GM19351 (cell line): ENCODE results near the gene CACNA1B.
"Not testable (repeated sequence)": the region's sequence is repeated elsewhere in the genome, so short reads cannot be mapped to it uniquely, and the experiment has no call there.

Source experiments
- ATAC-seq: cut with Tn5 transposase; IDR thresholded peaks from one replicate; pipeline ENCODE4 v1.9.1; 2021; ENCODE audit warnings: mild to moderate bottlenecking, moderate library complexity; ENCODE audit not compliant: unreplicated experiment

The CACNA1B gene

GRCh38 chr9:138111607-138112006 is 234.0 kb downstream of the CACNA1B start:
- ATAC-seq = no peak

GRCh38 chr9:138112090-138112748 is 234.6 kb downstream of the CACNA1B start:
- ATAC-seq = no peak

- no peak for ATAC-seq
These were observed 235.4 kb downstream of the CACNA1B start for GRCh38 chr9:138112791-138113600.

- not testable (repeated sequence) for ATAC-seq
These were observed 236.2 kb downstream of the CACNA1B start for GRCh38 chr9:138113701-138114325.

GRCh38 chr9:138114501-138115245 is 237.1 kb downstream of the CACNA1B start:
- ATAC-seq = no peak

GRCh38 chr9:138115506-138115905 is 237.9 kb downstream of the CACNA1B start:
- ATAC-seq = no peak

GRCh38 chr9:138116521-138116920 is 238.9 kb downstream of the CACNA1B start:
- ATAC-seq = no peak

GRCh38 chr9:138117101-138117750 is 239.6 kb downstream of the CACNA1B start:
- no peak for ATAC-seq

- no peak for ATAC-seq
These were observed 240.3 kb downstream of the CACNA1B start for GRCh38 chr9:138117836-138118235.

GRCh38 chr9:138118601-138119071 is 241.1 kb downstream of the CACNA1B start:
- no peak for ATAC-seq

GRCh38 chr9:138119202-138120027 is 241.8 kb downstream of the CACNA1B start:
- ATAC-seq = no peak

GRCh38 chr9:138120072-138120471 is 242.5 kb downstream of the CACNA1B start:
- no peak for ATAC-seq

GRCh38 chr9:138120511-138121437 is 243.2 kb downstream of the CACNA1B start:
- ATAC-seq = no peak

GRCh38 chr9:138121438-138122050 is 244.0 kb downstream of the CACNA1B start:
- no peak for ATAC-seq

GRCh38 chr9:138122201-138122600 is 244.6 kb downstream of the CACNA1B start:
- no peak for ATAC-seq

- ATAC-seq = no peak
These were observed 245.1 kb downstream of the CACNA1B start for GRCh38 chr9:138122676-138123075.

GRCh38 chr9:138123086-138123485 is 245.5 kb downstream of the CACNA1B start:
- no peak for ATAC-seq
